CD4-positive, alpha-beta memory T cell (primary cell): ENCODE results near the gene SETD6. TPM values are rescaled to one million over a fixed set of nuclear protein-coding genes. Genes with fewer than 3 reads are reported as not detected.

ENCODE experiments used
- CTCF ChIA-PET: fragments of 350-600 bp; sonication (Branson Sonifier 250); formaldehyde crosslinking; loops from one replicate; lab custom pipeline; 2021; ENCODE audit warnings: inconsistent platforms; ENCODE audit not compliant: partially characterized antibody; lab: Charles Lee
- POLR2A ChIA-PET: fragments of 350-600 bp; sonication (Branson Sonifier 250); formaldehyde crosslinking; loops from one replicate; lab custom pipeline; 2021; ENCODE audit not compliant: partially characterized antibody; lab: Charles Lee
- DNase-seq, 5 donors: peaks; one replicate each; pipeline versions ENCODE4 v3.0.0 to v3.0.0-alpha.2; 2020 to 2022; ENCODE audit warnings: mixed read lengths in 1 of 5
- H3K27ac ChIP-seq: one replicate; pipeline ENCODE4 v1.7.0; 2013; ENCODE audit warnings: low read depth, low read length
- H3K27me3 ChIP-seq: 2 replicates; pipeline ENCODE4 v1.7.0; 2013; ENCODE audit warnings: mild to moderate bottlenecking, low read length, moderate library complexity; ENCODE audit not compliant: insufficient read depth
- H3K36me3 ChIP-seq: 2 replicates; pipeline ENCODE4 v1.7.0; 2013; ENCODE audit warnings: mild to moderate bottlenecking, low read length, moderate library complexity; ENCODE audit not compliant: insufficient read depth
- H3K4me1 ChIP-seq: 2 replicates; pipeline ENCODE4 v1.7.0; 2013; ENCODE audit warnings: mild to moderate bottlenecking, low read length, moderate library complexity; ENCODE audit not compliant: insufficient read depth
- H3K4me3 ChIP-seq, 2 donors: one replicate each; pipeline ENCODE4 v1.7.0; 2013; ENCODE audit warnings: low read length in 2 of 2, mild to moderate bottlenecking in 1 of 2
- H3K9me3 ChIP-seq, 2 donors: one replicate each; pipeline ENCODE4 v1.7.0; 2013; ENCODE audit warnings: low read length in 2 of 2, control low read depth in 1 of 2; ENCODE audit not compliant: control insufficient read depth in 1 of 2
- H3K27ac Mint-ChIP-seq, 7 donors: one replicate each; pipeline ENCODE4 v1.8.0; 2020 to 2021; ENCODE audit warnings: mixed read lengths in 7 of 7, mild to moderate bottlenecking in 6 of 7, inconsistent platforms in 3 of 7, moderate library complexity in 3 of 7
- H3K27me3 Mint-ChIP-seq, 2 donors: one replicate each; pipeline ENCODE4 v1.8.0; 2020 to 2021; ENCODE audit warnings: mixed read lengths in 2 of 2
- H3K36me3 Mint-ChIP-seq, 2 donors: one replicate each; pipeline ENCODE4 v1.8.0; 2020 to 2021; ENCODE audit warnings: mixed read lengths in 2 of 2, inconsistent platforms in 1 of 2, mild to moderate bottlenecking in 1 of 2
- H3K4me1 Mint-ChIP-seq, 4 donors: one replicate each; pipeline ENCODE4 v1.8.0; 2020 to 2021; ENCODE audit warnings: mixed read lengths in 4 of 4, mild to moderate bottlenecking in 1 of 4
- H3K4me3 Mint-ChIP-seq, 8 donors: one replicate each; pipeline ENCODE4 v1.8.0; 2020 to 2021; ENCODE audit warnings: mixed read lengths in 8 of 8, mild to moderate bottlenecking in 7 of 8, moderate library complexity in 6 of 8, inconsistent platforms in 3 of 8
- H3K9me3 Mint-ChIP-seq, 8 donors: one replicate each; pipeline ENCODE4 v1.8.0; 2020 to 2021; ENCODE audit warnings: mixed read lengths in 8 of 8, mild to moderate bottlenecking in 5 of 8, inconsistent platforms in 3 of 8, moderate library complexity in 1 of 8
- intact Hi-C: fragments of 100-400 bp; cut with micrococcal nuclease; formaldehyde crosslinking; loops from one replicate; pipeline ENCODE4 v1.15.1; 2023
- polyA plus RNA-seq, 2 donors: library from polyadenylated mRNA; unstranded; fragments of 300-500 nt; fragmentation: Illumina TruSeq; gene quantifications; one replicate each; pipeline ENCODE4 v1.2.3, GENCODE V29; 2021
- total RNA-seq, 2 experiments: library from RNA; stranded (reverse); gene quantifications; one replicate each; pipeline ENCODE4 v1.2.3, GENCODE V29; 2021

Gene SETD6
- total RNA-seq = 10 to 100 TPM; 34.2 to 38.3 TPM
- 10 to 100 TPM in 1 of 2 donors, 1 to 10 TPM in 1; 6.1 to 13.0 TPM for polyA plus RNA-seq

DNA sequence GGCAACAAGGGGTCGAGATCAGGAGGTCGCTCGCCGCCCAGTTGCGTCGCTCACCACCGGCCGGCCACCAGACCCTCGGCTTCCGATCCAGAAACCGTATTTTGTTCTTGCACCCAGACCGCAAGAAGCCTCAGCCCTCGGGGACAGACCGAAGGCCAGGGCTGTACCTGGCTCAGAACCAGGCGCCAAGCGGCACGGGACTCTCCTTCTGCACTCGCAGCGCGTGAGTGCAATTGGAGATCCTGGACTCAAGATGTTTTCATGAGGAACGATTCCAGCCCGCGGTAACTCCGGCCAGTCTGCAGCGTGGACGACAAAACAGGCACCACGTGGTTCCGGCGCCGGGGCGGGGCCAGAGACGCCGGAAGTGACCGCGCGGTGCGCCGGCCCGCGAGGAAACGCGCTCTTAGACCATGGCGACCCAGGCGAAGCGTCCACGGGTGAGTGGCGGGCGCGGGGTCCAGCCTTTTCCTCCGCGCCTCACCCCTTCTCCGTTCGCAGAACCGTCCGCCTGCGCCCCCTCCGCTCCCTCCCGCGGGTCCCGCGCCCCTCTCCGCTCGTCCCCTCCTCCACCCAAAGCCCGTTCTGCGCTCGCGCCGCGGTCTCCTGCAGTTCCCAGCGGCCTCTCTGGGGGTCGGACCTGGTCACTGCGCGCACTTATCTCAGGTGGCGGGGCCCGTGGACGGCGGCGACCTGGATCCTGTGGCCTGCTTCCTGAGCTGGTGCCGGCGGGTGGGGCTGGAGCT, at the start of gene SETD6:
Gene SETD6, plus strand, starts transcription at position 393 of the 746 bp plus-strand sequence. Its CDS starts 21 bp downstream, at position 414.
- Mint-ChIP-seq H3K9me3 (no peaks in the 10 kb centered on the region), H3K4me3 (peak within 1 kb of the TSS; percentile 85 to 92 (median 90)), H3K27ac (peak within 1 kb of the TSS; percentile 79 to 94 (median 90)), H3K27me3 (no peaks in the 10 kb centered on the region), H3K36me3 (peaks cover 17 to 27% of the 10 kb centered on the region in 2 donors), H3K4me1 (peaks cover 10 to 34% (median 20%) of the 10 kb centered on the region in 4 donors)
- intact Hi-C loops = loop anchor here (1.0 kb wide), 1 partner anchor 115 kb away; no protein-coding TSS in a partner anchor
- Histone ChIP-seq H3K4me1 (peaks cover 12% of the 10 kb centered on the region), H3K36me3 (peaks cover 14% of the 10 kb centered on the region), H3K4me3 (peak within 1 kb of the TSS; percentile 42 to 89), H3K27ac (peak within 1 kb of the TSS; percentile 63), H3K27me3 (no peaks in the 10 kb centered on the region), H3K9me3 (no peaks in the 10 kb centered on the region)
- ChIA-PET POLR2A (interaction anchor here (0.6 to 2.3 kb wide), 3 partner anchors 114 to 242 kb away, joined by 3 to 9 read pairs (median 6); partner anchors contain the start of gene CNOT1), CTCF (interaction anchor here (0.6 to 8.2 kb wide), 4 partner anchors 9 to 240 kb away, joined by 3 to 120 read pairs (median 4); no protein-coding TSS in a partner anchor)
- peak; percentile 54 to 69 (median 66) for DNase-seq

DNA sequence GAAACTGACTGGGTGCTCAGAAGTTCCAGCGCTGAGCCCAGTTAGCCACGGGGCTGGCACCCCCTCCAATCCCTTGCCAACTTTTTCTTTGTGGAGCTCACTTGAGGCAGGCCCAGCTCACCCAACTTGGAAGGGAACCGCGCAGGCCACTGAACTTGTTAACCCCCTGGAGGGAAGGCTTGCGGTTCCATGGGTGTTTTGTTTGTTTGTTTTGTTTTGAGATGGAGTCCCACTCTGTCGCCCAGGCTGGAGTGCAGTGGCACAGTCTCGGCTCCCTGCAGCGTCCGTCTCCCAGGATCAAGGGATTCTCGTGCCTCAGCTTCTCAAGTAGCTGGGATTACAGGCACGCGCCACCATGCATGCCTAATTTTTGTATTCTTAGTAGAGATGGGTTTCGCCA, 49.5 kb upstream of the SETD6 start:
- Mint-ChIP-seq H3K9me3 (peaks cover 0 to under 1% (median 0%) of the 10 kb centered on the region in 8 donors), H3K36me3 (no peaks in the 10 kb centered on the region), H3K27me3 (peaks cover 51 to 54% of the 10 kb centered on the region in 2 donors), H3K27ac (no peak overlapping the region), H3K4me1 (peaks cover 2 to 16% (median 7%) of the 10 kb centered on the region in 4 donors), H3K4me3 (no peak overlapping the region)
- POLR2A ChIA-PET = no interaction called here
- no peak for DNase-seq
- Histone ChIP-seq H3K4me1 (peaks cover 10% of the 10 kb centered on the region), H3K4me3 (no peak overlapping the region), H3K36me3 (no peaks in the 10 kb centered on the region), H3K27me3 (peaks cover 16% of the 10 kb centered on the region), H3K9me3 (no peaks in the 10 kb centered on the region), H3K27ac (no peak overlapping the region)
- intact Hi-C loops = no loop called here
- CTCF ChIA-PET = no interaction called here

DNA sequence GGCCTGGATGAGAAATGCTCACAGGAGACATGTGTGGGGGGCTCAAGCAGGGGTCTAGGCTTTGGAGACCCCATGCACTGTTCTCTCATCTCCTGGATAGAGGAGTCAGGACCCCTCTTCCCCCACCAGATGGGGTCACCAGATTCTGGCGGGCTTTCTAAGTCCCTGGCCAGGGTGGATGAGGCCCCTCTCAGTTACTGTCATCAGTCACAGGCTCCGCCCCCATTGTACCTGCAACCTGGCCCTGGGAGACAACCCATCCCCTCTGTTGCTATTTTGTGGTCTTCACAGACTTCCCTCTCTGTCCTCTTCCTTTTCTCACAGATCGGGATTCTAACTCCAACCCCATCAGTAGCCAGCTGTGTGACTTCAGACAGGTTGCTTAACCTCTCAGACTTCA, 48.9 kb upstream of the SETD6 start:
- Mint-ChIP-seq H3K9me3 (peaks cover 0 to 2% (median 0%) of the 10 kb centered on the region in 8 donors), H3K36me3 (no peaks in the 10 kb centered on the region), H3K4me1 (peaks cover 2 to 16% (median 7%) of the 10 kb centered on the region in 4 donors), H3K4me3 (peak overlapping the region in 1 of 8 donors; percentile 32), H3K27me3 (peaks cover 47 to 51% of the 10 kb centered on the region in 2 donors), H3K27ac (no peak overlapping the region)
- no peak overlapping the region for H3K4me3 ChIP-seq
- no peak for DNase-seq
- H3K9me3 ChIP-seq = no peaks in the 10 kb centered on the region
- H3K36me3 ChIP-seq = no peaks in the 10 kb centered on the region
- H3K4me1 ChIP-seq = peaks cover 10% of the 10 kb centered on the region
- H3K27ac ChIP-seq = no peak overlapping the region
- intact Hi-C loops = no loop called here
- H3K27me3 ChIP-seq = peaks cover 16% of the 10 kb centered on the region
- ChIA-PET POLR2A (no interaction called here), CTCF (no interaction called here)

DNA sequence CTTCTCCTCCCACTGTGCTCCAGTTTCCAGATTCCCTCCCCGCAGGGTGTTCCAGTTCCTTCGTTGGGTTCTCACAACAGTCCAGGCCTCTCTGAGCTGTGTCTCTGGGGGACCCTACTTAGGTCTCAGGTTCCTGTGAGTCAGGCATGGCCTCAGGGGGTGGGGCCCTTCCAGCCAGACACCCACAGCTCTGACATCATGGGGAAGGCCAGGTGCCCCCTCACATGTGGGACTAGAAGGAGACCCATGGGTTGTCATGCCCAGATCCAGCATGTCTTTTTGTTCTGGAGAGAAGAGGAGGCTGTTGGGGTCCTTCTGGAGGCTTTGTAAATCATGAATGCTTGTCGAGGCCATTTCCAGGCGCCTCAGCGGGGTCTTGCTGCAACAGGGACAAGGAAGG, 47.4 kb upstream of the SETD6 start:
- no peaks in the 10 kb centered on the region for H3K36me3 ChIP-seq
- Mint-ChIP-seq H3K4me1 (peaks cover 2 to 9% (median 6%) of the 10 kb centered on the region in 4 donors), H3K27ac (no peak overlapping the region), H3K4me3 (no peak overlapping the region), H3K27me3 (peaks cover 43% of the 10 kb centered on the region in 2 donors), H3K36me3 (no peaks in the 10 kb centered on the region), H3K9me3 (peaks cover 0 to 2% (median 0%) of the 10 kb centered on the region in 8 donors)
- intact Hi-C loops = no loop called here
- H3K4me3 ChIP-seq = no peak overlapping the region
- DNase-seq = no peak
- peaks cover 13% of the 10 kb centered on the region for H3K27me3 ChIP-seq
- H3K27ac ChIP-seq = no peak overlapping the region
- ChIA-PET POLR2A (no interaction called here), CTCF (interaction anchor here (1.2 kb wide), 1 partner anchor 131 kb away, joined by 3 read pairs; no protein-coding TSS in a partner anchor)
- no peaks in the 10 kb centered on the region for H3K9me3 ChIP-seq
- peaks cover 10% of the 10 kb centered on the region for H3K4me1 ChIP-seq

DNA sequence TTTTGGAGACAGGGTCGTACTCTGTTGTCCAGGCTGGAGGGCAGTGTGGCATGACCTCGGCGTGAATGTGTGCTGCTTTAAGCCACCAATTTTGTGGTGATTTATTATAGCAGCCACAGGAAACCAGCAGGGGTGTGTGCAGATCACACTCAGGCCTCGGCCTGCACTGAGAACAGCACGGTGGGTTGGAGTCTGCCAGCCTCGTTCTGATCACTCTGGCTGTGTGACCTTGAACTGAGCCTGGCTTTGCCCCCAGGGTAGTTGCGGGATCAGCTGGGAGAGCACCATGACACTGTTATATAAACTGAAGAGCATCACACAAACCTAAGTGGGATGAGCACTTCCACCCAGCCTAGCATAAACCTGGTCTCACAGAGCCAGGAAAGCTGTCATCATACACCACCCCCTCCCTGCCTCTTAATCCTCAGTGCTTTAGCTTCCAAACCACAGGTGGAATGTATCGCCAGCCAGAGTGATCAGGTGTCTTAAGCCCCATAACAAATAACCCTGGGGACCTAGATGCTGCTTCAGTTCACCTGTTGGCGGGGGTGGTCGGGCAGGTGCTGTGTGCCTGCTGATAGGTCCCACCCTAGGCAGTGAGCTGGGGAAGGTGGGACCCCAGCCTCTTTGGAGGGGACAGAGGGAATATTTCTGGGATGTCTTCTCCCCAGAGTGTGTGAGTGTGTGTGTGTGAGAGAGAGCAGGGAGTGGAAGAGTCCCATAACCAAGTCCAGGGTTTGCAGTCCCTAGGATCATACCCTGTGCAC, 43.9 kb upstream of the SETD6 start:
- Mint-ChIP-seq H3K9me3 (peaks cover 0 to 2% (median 0%) of the 10 kb centered on the region in 8 donors), H3K4me3 (no peak overlapping the region), H3K4me1 (no peaks in the 10 kb centered on the region), H3K27me3 (peaks cover 33 to 48% of the 10 kb centered on the region in 2 donors), H3K36me3 (no peaks in the 10 kb centered on the region), H3K27ac (no peak overlapping the region)
- ChIA-PET CTCF (interaction anchor here (0.7 to 1.6 kb wide), 2 partner anchors 135 to 435 kb away, joined by 3 to 6 read pairs; no protein-coding TSS in a partner anchor), POLR2A (no interaction called here)
- no peaks in the 10 kb centered on the region for H3K4me1 ChIP-seq
- no peak for DNase-seq
- H3K27ac ChIP-seq = no peak overlapping the region
- H3K9me3 ChIP-seq = no peaks in the 10 kb centered on the region
- intact Hi-C loops = no loop called here
- H3K4me3 ChIP-seq = no peak overlapping the region
- H3K36me3 ChIP-seq = no peaks in the 10 kb centered on the region
- H3K27me3 ChIP-seq = peaks cover 8% of the 10 kb centered on the region

DNA sequence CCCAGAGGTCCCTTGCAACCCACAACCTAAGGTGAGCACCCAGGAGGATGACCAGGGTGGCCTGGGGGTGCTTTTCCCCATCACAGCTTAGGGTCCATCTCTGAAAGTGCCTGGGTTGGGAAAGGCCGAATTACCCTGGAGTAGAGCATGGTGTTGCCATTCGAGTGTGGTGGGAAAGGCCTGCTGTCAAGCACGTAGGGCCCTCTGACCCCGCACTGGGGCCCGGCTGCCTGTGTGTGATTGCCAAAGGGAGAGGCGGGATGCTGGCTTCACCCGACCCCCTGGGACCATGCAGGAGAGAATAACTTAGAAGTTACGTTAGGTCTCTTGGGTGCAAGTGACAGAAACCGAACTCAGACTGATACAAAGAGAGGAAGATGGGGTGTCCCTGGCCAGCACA, 43.1 kb upstream of the SETD6 start:
- Histone ChIP-seq H3K4me3 (no peak overlapping the region), H3K4me1 (no peaks in the 10 kb centered on the region), H3K36me3 (no peaks in the 10 kb centered on the region), H3K27ac (no peak overlapping the region), H3K9me3 (no peaks in the 10 kb centered on the region), H3K27me3 (peaks cover 3% of the 10 kb centered on the region)
- Mint-ChIP-seq H3K27me3 (peaks cover 27 to 42% of the 10 kb centered on the region in 2 donors), H3K9me3 (peaks cover 0 to 2% (median 0%) of the 10 kb centered on the region in 8 donors), H3K36me3 (no peaks in the 10 kb centered on the region), H3K4me1 (no peaks in the 10 kb centered on the region), H3K27ac (no peak overlapping the region), H3K4me3 (no peak overlapping the region)
- POLR2A ChIA-PET = no interaction called here
- intact Hi-C loops = no loop called here
- CTCF ChIA-PET = interaction anchor here (1.6 to 2.4 kb wide), 2 partner anchors 16 to 136 kb away, joined by 6 read pairs; no protein-coding TSS in a partner anchor
- no peak for DNase-seq
